IPS-18a (cell line): ENCODE measurements around the gene C1orf50.
"Not testable (repeated sequence)": the region's sequence is repeated elsewhere in the genome, so short reads cannot be mapped to it uniquely, and the experiment has no call there.

ENCODE experiments used
- H3K27ac ChIP-seq: one replicate; pipeline ENCODE4 v1.5.1; 2013; ENCODE audit warnings: low read length
- H3K27me3 ChIP-seq: one replicate; pipeline ENCODE4 v1.6.1; 2013; ENCODE audit warnings: mild to moderate bottlenecking, low read length; ENCODE audit not compliant: control insufficient read depth, insufficient read depth
- H3K36me3 ChIP-seq: one replicate; pipeline ENCODE4 v1.6.1; 2013; ENCODE audit warnings: low read depth, low read length; ENCODE audit not compliant: control insufficient read depth
- H3K4me1 ChIP-seq: one replicate; pipeline ENCODE4 v1.6.1; 2013; ENCODE audit warnings: low read depth, low read length; ENCODE audit not compliant: control insufficient read depth
- H3K4me3 ChIP-seq: one replicate; pipeline ENCODE4 v1.5.1; 2013; ENCODE audit warnings: low read length
- H3K9ac ChIP-seq: one replicate; pipeline ENCODE4 v1.6.1; 2013; ENCODE audit warnings: mild to moderate bottlenecking, low read length, moderate library complexity
- H3K9me3 ChIP-seq: one replicate; pipeline ENCODE4 v1.6.1; 2013; ENCODE audit warnings: low read depth, low read length; ENCODE audit not compliant: control insufficient read depth

The C1orf50 gene

GRCh38 chr1:42751511-42752070 is 15.5 kb upstream of the C1orf50 start:
- H3K4me3 ChIP-seq, H3K27me3 ChIP-seq, H3K4me1 ChIP-seq, H3K9ac ChIP-seq, H3K27ac ChIP-seq, H3K9me3 ChIP-seq: not testable (repeated sequence)
- peaks cover 66% of the 10 kb centered on the region for H3K36me3 ChIP-seq

GRCh38 chr1:42752284-42752683 is 14.8 kb upstream of the C1orf50 start:
- peaks cover 66% of the 10 kb centered on the region for H3K36me3 ChIP-seq
- H3K27ac ChIP-seq = no peak overlapping the region
- no peaks in the 10 kb centered on the region for H3K4me1 ChIP-seq
- H3K9me3 ChIP-seq = no peaks in the 10 kb centered on the region
- no peaks in the 10 kb centered on the region for H3K27me3 ChIP-seq
- H3K9ac ChIP-seq = no peak overlapping the region
- H3K4me3 ChIP-seq = no peak overlapping the region

DNA sequence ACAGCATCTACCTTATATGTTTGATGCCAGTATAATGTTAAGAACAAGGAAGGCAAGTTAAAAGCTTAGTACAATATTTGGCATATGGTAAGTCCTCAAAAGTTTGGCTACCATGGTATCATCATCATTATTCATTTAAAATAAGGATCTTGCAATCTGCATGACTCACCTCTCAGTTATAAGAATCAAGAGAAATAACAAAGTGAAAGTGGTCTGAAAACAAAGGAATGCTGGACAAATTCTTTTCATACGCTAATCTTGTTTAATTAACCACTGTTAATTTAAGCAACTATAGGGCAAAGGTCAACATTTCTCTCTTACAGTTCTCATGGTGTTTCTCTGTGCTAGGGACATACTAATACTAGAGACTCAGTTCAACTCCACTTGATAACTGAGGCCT is 14.0 kb upstream of the C1orf50 start:
- Histone ChIP-seq H3K9ac (no peak overlapping the region), H3K4me1 (no peaks in the 10 kb centered on the region), H3K27ac (no peak overlapping the region), H3K36me3 (peaks cover 73% of the 10 kb centered on the region), H3K4me3 (no peak overlapping the region), H3K9me3 (no peaks in the 10 kb centered on the region), H3K27me3 (no peaks in the 10 kb centered on the region)

DNA sequence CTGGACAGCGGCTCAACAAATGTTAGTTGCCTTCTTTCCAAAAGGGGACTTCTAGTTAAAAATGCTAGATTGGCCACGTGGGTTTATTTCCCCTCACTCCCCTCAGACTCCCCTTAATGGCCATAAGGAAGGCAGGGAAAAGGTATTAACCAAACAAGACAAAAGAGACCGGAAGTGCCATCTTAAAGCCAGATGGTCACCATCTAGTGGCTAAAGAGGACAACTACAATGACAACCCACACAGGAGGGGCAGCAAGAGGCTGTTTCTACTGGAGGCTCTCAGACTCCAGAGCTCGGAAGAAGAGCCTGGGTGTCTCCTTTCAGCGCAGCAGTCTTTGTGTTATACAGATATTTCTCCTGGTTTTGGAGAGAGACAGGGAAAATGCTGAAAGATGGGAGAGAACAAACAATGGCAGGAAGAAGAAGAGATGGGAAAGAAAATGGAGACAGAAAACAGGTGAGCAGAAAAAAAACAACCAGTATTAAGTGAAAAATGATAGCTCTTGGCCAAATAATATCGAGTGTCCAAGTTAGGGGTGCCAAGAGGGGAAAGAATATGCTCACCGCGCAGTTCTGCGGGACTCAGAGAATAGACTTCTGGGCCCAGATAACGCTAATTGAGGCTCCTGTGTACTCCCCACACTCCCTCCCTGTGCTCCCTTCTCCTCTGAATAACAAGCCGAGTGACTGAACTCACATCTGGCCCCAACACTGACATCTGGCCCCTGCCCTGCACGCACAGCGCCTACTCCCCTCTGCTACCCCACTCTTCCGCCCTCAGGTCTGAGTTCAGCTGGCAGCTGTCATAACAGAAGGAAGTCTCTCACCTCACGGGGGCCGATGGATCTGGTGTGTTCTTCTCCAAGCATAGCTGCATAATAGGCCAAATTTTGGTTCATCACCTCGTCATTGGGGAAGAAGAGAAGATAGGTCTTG is 9.8 kb upstream of the C1orf50 start:
- Histone ChIP-seq H3K9me3 (no peaks in the 10 kb centered on the region), H3K4me1 (no peaks in the 10 kb centered on the region), H3K4me3 (no peak overlapping the region), H3K27me3 (no peaks in the 10 kb centered on the region), H3K9ac (no peak overlapping the region), H3K27ac (no peak overlapping the region), H3K36me3 (peaks cover 58% of the 10 kb centered on the region)

- H3K27ac ChIP-seq = no peak overlapping the region
- H3K4me3 ChIP-seq = no peak overlapping the region
- H3K27me3 ChIP-seq = no peaks in the 10 kb centered on the region
- H3K9ac ChIP-seq = no peak overlapping the region
- peaks cover 51% of the 10 kb centered on the region for H3K36me3 ChIP-seq
- no peaks in the 10 kb centered on the region for H3K9me3 ChIP-seq
- no peaks in the 10 kb centered on the region for H3K4me1 ChIP-seq
These were observed 9.2 kb upstream of the C1orf50 start for GRCh38 chr1:42757892-42758275.

DNA sequence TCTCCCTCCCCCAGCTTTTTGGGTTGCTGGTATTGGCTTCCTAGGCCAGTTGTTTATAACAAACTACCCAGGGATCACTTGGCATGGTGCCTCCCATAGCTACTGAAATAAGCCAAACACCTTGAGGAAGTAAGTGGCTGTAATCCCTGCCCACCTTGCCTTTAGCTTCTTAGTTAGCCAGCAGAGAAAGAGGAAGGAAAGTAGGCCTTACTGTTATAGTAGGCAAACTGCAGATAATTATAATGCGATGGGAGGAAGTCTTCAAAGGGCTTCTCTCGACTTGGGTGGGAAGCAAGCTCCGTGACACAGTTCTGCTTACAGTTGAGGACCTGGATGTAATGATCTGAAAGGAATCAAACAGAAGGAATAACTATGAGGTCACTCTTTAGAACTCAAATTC is 8.4 kb upstream of the C1orf50 start:
- H3K27me3 ChIP-seq = no peaks in the 10 kb centered on the region
- no peak overlapping the region for H3K4me3 ChIP-seq
- H3K9ac ChIP-seq = no peak overlapping the region
- no peaks in the 10 kb centered on the region for H3K9me3 ChIP-seq
- H3K27ac ChIP-seq = no peak overlapping the region
- H3K36me3 ChIP-seq = peaks cover 45% of the 10 kb centered on the region
- no peaks in the 10 kb centered on the region for H3K4me1 ChIP-seq

GRCh38 chr1:42759114-42759513 is 7.9 kb upstream of the C1orf50 start:
- no peaks in the 10 kb centered on the region for H3K27me3 ChIP-seq
- H3K36me3 ChIP-seq = peaks cover 42% of the 10 kb centered on the region
- H3K27ac ChIP-seq = no peak overlapping the region
- no peaks in the 10 kb centered on the region for H3K9me3 ChIP-seq
- H3K4me3 ChIP-seq = no peak overlapping the region
- H3K9ac ChIP-seq = no peak overlapping the region
- H3K4me1 ChIP-seq = no peaks in the 10 kb centered on the region

DNA sequence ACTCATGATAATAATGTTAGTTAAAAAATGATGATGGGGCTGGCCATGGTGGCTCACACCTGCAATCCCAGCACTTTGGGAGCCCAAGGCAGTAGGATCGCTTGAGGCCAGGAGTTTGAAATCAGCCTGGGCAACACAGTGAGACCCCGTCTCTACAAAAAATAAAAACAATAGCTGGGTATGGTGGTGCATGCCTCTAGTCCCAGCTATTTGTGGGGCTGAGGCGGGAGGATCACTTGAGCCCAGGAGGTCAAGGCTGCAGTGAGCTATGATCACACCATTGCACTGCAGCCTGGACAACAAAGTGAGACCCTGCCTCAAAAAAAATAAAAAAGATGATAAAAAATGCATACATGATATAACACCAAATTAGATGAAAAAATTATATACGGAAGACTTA is 5.5 kb upstream of the C1orf50 start:
- H3K36me3 ChIP-seq = peaks cover 19% of the 10 kb centered on the region
- no peaks in the 10 kb centered on the region for H3K27me3 ChIP-seq
- H3K9me3 ChIP-seq = no peaks in the 10 kb centered on the region
- H3K27ac ChIP-seq = no peak overlapping the region
- H3K4me3 ChIP-seq = no peak overlapping the region
- H3K9ac ChIP-seq = no peak overlapping the region
- peaks cover 12% of the 10 kb centered on the region for H3K4me1 ChIP-seq

GRCh38 chr1:42762269-42762668 is 4.8 kb upstream of the C1orf50 start:
- Histone ChIP-seq H3K9ac (no peak overlapping the region), H3K4me3 (no peak overlapping the region), H3K27me3 (no peaks in the 10 kb centered on the region), H3K4me1 (peaks cover 12% of the 10 kb centered on the region), H3K9me3 (no peaks in the 10 kb centered on the region), H3K27ac (no peak overlapping the region), H3K36me3 (peaks cover 17% of the 10 kb centered on the region)

GRCh38 chr1:42765269-42765668 is 1.8 kb upstream of the C1orf50 start:
- Histone ChIP-seq H3K27me3 (no peaks in the 10 kb centered on the region), H3K27ac (no peak overlapping the region), H3K4me3 (peak overlapping the region; percentile 91)

GRCh38 chr1:42765832-42766740 is 963 bp upstream of the C1orf50 start:
- peaks cover 18% of the 10 kb centered on the region for H3K4me1 ChIP-seq
- no peaks in the 10 kb centered on the region for H3K27me3 ChIP-seq
- H3K27ac ChIP-seq = no peak overlapping the region
- peak overlapping the region; percentile 68 for H3K9ac ChIP-seq
- no peaks in the 10 kb centered on the region for H3K9me3 ChIP-seq
- no peaks in the 10 kb centered on the region for H3K36me3 ChIP-seq
- peak overlapping the region; percentile 91 for H3K4me3 ChIP-seq

More at GRCh38 chr1:42765269-42765668, 1.8 kb upstream of the C1orf50 start:
- Histone ChIP-seq H3K4me1 (peaks cover 18% of the 10 kb centered on the region), H3K9ac (peak overlapping the region; percentile 49), H3K9me3 (no peaks in the 10 kb centered on the region), H3K36me3 (no peaks in the 10 kb centered on the region)
